ENCODE measurements around the gene MYRIP.

GRCh38 chr3:39905788-39906187 lies 96.4 kb downstream of the MYRIP start:
- no peak for TF ChIP-seq POLR2AphosphoS5 (IDR thresholded peaks at IDR 0.05; ENCODE audit: borderline replicate concordance, low read depth, low read length)
- TF ChIP-seq EZH2 (IDR thresholded peaks at IDR 0.05): no peak
